ENCODE data around the gene ABCA7. TPM values are rescaled to one million over a fixed set of nuclear protein-coding genes. Genes with fewer than 3 reads are reported as not detected.

The ABCA7 gene
- total RNA-seq, 1 donor from 2014 or later = 9.4 TPM

GRCh38 chr19:1064661-1065605 is 25.0 kb downstream of the ABCA7 start:
- peak; percentile 80 for ATAC-seq
- intact Hi-C loops (cut with micrococcal nuclease) = no loop called here

GRCh38 chr19:1065606-1066109 is 25.8 kb downstream of the ABCA7 start:
- DNase-seq = no peak
- intact Hi-C loops (cut with micrococcal nuclease) = no loop called here
- no peak for ATAC-seq

More at GRCh38 chr19:1064661-1065605, 25.0 kb downstream of the ABCA7 start:
- peak; percentile 85 for DNase-seq

- intact Hi-C loops (cut with micrococcal nuclease) = no loop called here
Measured at GRCh38 chr19:1066251-1066747, 26.4 kb downstream of the ABCA7 start.

GRCh38 chr19:1066748-1067340 is 26.9 kb downstream of the ABCA7 start, which contains the start of gene ARHGAP45:
Gene ARHGAP45, plus strand, starts transcription at chr19:1067167. Its CDS starts 239 bp downstream, at chr19:1067406.
- peak; percentile 16 for ATAC-seq
- intact Hi-C loops (cut with micrococcal nuclease) = no loop called here
- DNase-seq = peak; percentile 68

More at GRCh38 chr19:1066251-1066747, 26.4 kb downstream of the ABCA7 start:
- DNase-seq (no peak), ATAC-seq (no peak)

GRCh38 chr19:1067341-1067957 is 27.5 kb downstream of the ABCA7 start:
- DNase-seq (no peak), ATAC-seq (no peak)
- intact Hi-C loops (cut with micrococcal nuclease) = no loop called here

GRCh38 chr19:1068009-1069001 is 28.4 kb downstream of the ABCA7 start:
- ATAC-seq = peak; percentile 30
- intact Hi-C loops (cut with micrococcal nuclease) = no loop called here
- peak; percentile 71 for DNase-seq

- intact Hi-C loops (cut with micrococcal nuclease) = no loop called here
- ATAC-seq (peak; percentile 62), DNase-seq (peak; percentile 81)
Measured at GRCh38 chr19:1069009-1069779, 29.3 kb downstream of the ABCA7 start.

GRCh38 chr19:1070576-1070930 is 30.6 kb downstream of the ABCA7 start:
- DNase-seq (no peak), ATAC-seq (no peak)
- intact Hi-C loops (cut with micrococcal nuclease) = no loop called here

- intact Hi-C loops (cut with micrococcal nuclease) = no loop called here
- peak; percentile 31 for DNase-seq
- ATAC-seq = no peak
Measured at GRCh38 chr19:1070931-1071791, 31.3 kb downstream of the ABCA7 start.

- DNase-seq (no peak), ATAC-seq (no peak)
- intact Hi-C loops (cut with micrococcal nuclease) = no loop called here
Measured at GRCh38 chr19:1072371-1073015, 32.6 kb downstream of the ABCA7 start.

GRCh38 chr19:1073063-1073955 is 33.4 kb downstream of the ABCA7 start:
- intact Hi-C loops (cut with micrococcal nuclease) = no loop called here
- DNase-seq (no peak), ATAC-seq (no peak)

GRCh38 chr19:1073956-1074517 is 34.1 kb downstream of the ABCA7 start:
- DNase-seq = no peak
- no peak for ATAC-seq
- intact Hi-C loops (cut with micrococcal nuclease) = no loop called here

- intact Hi-C loops (cut with micrococcal nuclease) = no loop called here
Measured at GRCh38 chr19:1074544-1075283, 34.8 kb downstream of the ABCA7 start.

GRCh38 chr19:1076046-1076386 is 36.1 kb downstream of the ABCA7 start:
- ATAC-seq = no peak
- intact Hi-C loops (cut with micrococcal nuclease) = no loop called here
- DNase-seq = no peak

More at GRCh38 chr19:1074544-1075283, 34.8 kb downstream of the ABCA7 start:
- DNase-seq = peak; percentile 91
- peak; percentile 67 for ATAC-seq

All from left ventricle myocardium superior (tissue), 1 donor.